Astrocyte of the spinal cord (primary cell): ENCODE results near the gene IFNGR1.
"Not testable (repeated sequence)": the region's sequence is repeated elsewhere in the genome, so short reads cannot be mapped to it uniquely, and the experiment has no call there.

Experiments
- DNase-seq: peaks from one replicate; pipeline ENCODE4 v3.0.0; 2011; ENCODE audit warnings: low read depth, low spot score
- H3K4me3 ChIP-seq: 2 replicates; pipeline ENCODE4 v1.5.1; 2011; ENCODE audit warnings: low read depth, mild to moderate bottlenecking, low read length, moderate library complexity
- in situ Hi-C: cut with HindIII; loops from 2 replicates; pipeline ENCODE4 v1.10.0; 2017; ENCODE audit warnings: low sequenced_read_pairs
- TF ChIP-seq, protein P1 (sequence below): IDR thresholded peaks from 2 replicates; pipeline ENCODE4 v1.5.1; 2012; ENCODE audit warnings: low read depth, mild to moderate bottlenecking, low read length, inconsistent platforms

IFNGR1 gene

DNA sequence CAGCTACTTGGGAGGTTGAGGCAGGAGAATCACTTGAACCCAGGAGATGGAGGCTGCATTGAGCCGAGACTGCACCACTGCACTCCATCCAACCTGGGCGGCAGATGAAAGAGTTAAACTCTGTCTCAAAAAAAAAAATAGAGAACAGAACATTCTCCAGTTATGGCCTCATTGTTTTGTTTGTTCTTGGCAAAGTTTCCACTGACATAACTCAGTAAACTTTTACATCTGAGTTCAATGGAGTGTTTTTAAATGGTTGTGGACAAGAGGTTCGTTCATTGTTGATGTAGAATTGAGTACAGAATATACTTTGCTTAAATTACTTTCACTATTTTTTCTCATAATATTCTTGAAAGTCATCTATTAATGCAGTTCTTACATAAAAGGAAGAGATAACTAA lies 42.2 kb upstream of the IFNGR1 start:
- H3K4me3 ChIP-seq: no peak overlapping the region
- TF ChIP-seq, protein P1, sequence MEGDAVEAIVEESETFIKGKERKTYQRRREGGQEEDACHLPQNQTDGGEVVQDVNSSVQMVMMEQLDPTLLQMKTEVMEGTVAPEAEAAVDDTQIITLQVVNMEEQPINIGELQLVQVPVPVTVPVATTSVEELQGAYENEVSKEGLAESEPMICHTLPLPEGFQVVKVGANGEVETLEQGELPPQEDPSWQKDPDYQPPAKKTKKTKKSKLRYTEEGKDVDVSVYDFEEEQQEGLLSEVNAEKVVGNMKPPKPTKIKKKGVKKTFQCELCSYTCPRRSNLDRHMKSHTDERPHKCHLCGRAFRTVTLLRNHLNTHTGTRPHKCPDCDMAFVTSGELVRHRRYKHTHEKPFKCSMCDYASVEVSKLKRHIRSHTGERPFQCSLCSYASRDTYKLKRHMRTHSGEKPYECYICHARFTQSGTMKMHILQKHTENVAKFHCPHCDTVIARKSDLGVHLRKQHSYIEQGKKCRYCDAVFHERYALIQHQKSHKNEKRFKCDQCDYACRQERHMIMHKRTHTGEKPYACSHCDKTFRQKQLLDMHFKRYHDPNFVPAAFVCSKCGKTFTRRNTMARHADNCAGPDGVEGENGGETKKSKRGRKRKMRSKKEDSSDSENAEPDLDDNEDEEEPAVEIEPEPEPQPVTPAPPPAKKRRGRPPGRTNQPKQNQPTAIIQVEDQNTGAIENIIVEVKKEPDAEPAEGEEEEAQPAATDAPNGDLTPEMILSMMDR: no peak
- DNase-seq: peak; percentile 70
- in situ Hi-C loops: no loop called here

DNA sequence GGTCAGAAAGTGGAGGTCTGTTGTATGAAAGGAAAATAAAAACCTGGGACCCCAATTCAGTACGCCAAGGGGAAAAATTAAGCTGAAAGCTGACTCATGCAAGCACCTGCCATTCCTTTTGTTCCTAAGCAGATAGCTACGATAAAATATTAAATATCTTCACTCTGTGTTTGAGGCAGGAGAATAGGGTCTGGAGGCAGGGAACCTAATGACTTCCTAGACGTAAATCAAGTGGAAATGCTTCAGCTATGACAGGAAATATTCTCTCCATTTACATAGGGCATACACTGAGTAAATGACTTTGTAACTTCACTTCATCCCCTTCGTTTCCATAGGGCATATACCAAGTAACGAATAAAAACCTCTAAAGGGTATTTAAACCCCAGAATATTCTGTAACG lies 41.0 kb upstream of the IFNGR1 start:
- H3K4me3 ChIP-seq: no peak overlapping the region
- DNase-seq: no peak
- TF ChIP-seq, protein P1: no peak
- in situ Hi-C loops: no loop called here

DNA sequence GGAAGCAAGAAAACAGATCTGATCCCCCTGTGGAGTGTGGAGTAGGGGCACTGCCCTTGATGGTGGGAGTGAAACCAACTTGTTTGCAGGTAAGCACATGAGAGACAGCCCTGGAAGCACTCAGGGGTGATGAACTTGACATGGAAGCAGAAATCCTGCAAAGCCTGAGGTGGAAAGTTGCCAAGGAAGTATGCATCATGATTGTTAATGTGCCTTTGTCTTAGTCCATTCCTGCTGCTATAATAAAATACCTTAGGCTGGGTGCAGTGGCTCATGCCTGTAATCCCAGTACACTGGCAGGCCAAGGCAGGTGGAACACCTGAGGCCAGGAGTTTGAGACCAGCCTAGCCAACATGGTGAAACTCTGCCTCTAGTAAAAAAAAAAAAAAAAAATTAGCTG lies 40.2 kb upstream of the IFNGR1 start:
- in situ Hi-C loops: no loop called here
- no peak for DNase-seq

DNA sequence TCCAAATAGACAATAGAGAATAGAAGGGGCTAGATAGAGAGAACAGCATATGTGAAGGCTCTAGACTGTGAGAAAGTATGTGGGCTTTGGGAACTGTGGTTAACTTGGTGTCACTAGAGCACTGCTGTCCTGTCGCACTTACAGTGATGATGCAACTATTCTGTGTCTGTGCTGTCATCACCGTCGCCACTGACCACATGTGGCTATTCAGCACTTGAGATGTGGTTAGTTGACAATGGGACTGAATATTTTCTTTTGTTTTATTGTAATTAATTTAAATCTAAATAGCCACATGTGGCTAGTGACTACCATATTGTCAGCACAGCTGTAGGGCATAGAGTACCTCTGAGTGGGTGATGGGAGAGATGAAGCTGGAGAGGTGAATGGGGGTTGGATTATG lies 39.0 kb upstream of the IFNGR1 start:
- in situ Hi-C loops: no loop called here
- DNase-seq: no peak
- H3K4me3 ChIP-seq: no peak overlapping the region
- TF ChIP-seq, protein P1: no peak

More for the DNA sequence above, 40.2 kb upstream of the IFNGR1 start:
- TF ChIP-seq, protein P1: no peak
- H3K4me3 ChIP-seq: no peak overlapping the region

DNA sequence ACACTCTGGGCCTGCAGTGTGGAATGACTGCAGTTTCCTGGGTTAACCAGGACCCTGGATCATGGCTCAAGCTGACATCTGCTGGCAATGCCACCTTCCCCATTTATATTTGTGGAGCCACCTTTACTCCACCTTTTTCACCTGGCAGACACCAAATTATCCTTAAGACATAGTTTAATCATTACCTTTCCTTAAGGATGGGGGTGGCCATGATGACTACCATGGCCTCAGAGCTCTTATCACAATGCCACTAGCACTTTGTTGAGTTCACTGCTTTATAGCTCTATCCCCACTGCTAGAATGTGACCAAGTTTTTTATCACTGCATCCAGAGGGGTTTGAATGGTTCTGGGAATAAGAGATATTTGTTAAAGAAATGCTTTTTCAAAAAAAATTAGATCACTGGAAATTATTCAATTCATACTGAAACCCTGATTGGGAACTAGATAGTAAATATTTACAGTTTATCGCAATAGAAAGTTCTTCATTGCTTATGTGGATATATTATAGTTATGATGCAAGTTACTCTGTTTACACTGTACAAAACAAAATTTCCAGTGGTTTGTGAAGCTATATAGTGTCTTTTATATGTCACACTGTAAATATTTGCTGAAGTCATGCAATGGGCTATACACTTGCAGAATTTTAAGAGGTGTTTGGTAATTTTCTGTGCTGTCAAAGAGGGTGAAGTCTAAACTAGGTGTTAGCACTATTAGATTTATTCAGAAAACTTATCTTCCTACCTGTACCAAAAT lies 37.3 kb upstream of the IFNGR1 start:
- TF ChIP-seq, protein P1: no peak
- DNase-seq: no peak
- no peak overlapping the region for H3K4me3 ChIP-seq
- in situ Hi-C loops: no loop called here

DNA sequence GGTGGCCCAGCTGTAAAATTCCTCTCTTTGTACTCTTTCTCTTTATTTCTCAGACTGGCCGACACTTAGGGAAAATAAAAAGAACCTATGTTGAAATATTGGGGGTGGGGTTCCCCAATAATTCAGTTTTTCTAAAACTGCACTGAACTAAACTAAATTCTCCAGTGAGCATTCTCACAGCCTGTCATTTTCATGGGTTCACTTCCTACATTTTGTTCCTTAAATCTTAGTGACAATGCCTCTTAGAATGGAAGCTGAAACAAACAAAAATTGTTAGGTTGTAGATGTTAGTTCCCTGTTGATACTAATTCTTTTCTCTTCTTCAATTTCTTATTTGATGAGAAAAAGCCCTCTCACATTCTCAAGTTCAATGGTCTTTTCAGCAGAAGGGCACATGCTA lies 35.8 kb upstream of the IFNGR1 start:
- TF ChIP-seq, protein P1: no peak
- DNase-seq: no peak
- in situ Hi-C loops: no loop called here
- H3K4me3 ChIP-seq: no peak overlapping the region

DNA sequence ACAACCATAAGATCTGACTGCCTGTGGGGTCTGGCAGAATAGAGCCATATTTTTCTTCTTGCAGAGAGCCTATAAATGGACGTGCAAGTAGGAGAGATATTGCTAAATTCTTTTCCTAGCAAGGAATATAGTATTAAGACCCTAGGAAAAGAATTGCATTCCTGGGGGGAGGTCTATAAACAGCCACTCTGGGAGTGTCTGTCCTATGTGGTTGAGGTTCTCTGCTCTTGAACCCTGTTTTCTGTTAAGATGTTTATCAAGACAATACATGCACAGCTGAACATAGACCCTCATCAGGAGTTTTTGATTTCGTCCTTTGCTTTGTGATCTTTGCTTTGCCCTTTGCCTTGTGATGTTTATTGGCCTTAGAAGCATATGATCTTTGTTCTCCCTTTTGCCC lies 35.2 kb upstream of the IFNGR1 start:
- H3K4me3 ChIP-seq, DNase-seq, in situ Hi-C loops: not testable (repeated sequence)
